GM12878 (cell line): ENCODE measurements around the gene ARAP1. TPM values are rescaled to one million over a fixed set of nuclear protein-coding genes. Genes with fewer than 3 reads are reported as not detected.

Experiments
- CBFB ChIP-seq: IDR thresholded peaks from 2 replicates; pipeline ENCODE4 v1.6.1; 2016; ENCODE audit warnings: antibody characterized with exemption, low read depth
- CREM ChIP-seq: IDR thresholded peaks from 2 replicates; pipeline ENCODE4 v1.6.1; 2014; ENCODE audit warnings: antibody characterized with exemption, low read depth
- EGR1 ChIP-seq, 2 experiments: IDR thresholded peaks; 1 replicate in 1 of 2; 2 replicates in 1 of 2; pipeline ENCODE4 v1.6.1; 2011 to 2012; ENCODE audit warnings: low read depth in 2 of 2, low read length in 2 of 2, borderline replicate concordance in 1 of 2, mild to moderate bottlenecking in 1 of 2, moderate library complexity in 1 of 2
- ETV6 ChIP-seq, 2 experiments: fragments of 450-650 bp in 1 of 2; IDR thresholded peaks in 1 of 2; conservative IDR thresholded peaks in 1 of 2; 2 replicates each; pipeline ENCODE4 v1.6.1; 2014; ENCODE audit warnings: antibody characterized with exemption in 1 of 2, borderline replicate concordance in 1 of 2, low read depth in 1 of 2, mild to moderate bottlenecking in 1 of 2, moderate library complexity in 1 of 2
- GABPA ChIP-seq: IDR thresholded peaks from 2 replicates; pipeline ENCODE4 v1.6.1; 2014; ENCODE audit warnings: antibody characterized with exemption, low read depth, mild to moderate bottlenecking, inconsistent platforms
- GATAD2B ChIP-seq: fragments of 450-650 bp; conservative IDR thresholded peaks from 2 replicates; pipeline ENCODE4 v1.6.1; 2017; ENCODE audit warnings: low read depth, mild to moderate bottlenecking, moderate library complexity
- IKZF1 ChIP-seq: fragments of 450-650 bp; conservative IDR thresholded peaks from 2 replicates; pipeline ENCODE4 v1.6.1; 2017; ENCODE audit warnings: antibody characterized with exemption, mild to moderate bottlenecking
- JUNB ChIP-seq: IDR thresholded peaks from 2 replicates; pipeline ENCODE4 v1.6.1; 2016; ENCODE audit warnings: antibody characterized with exemption, mild to moderate bottlenecking
- MLLT1 ChIP-seq: fragments of 450-650 bp; IDR thresholded peaks from 2 replicates; pipeline ENCODE4 v1.6.1; 2016; ENCODE audit warnings: mild to moderate bottlenecking
- NFYA ChIP-seq: IDR thresholded peaks from 2 replicates; pipeline ENCODE4 v1.6.1; 2011; ENCODE audit warnings: low read depth, mild to moderate bottlenecking, low read length, improper control_type of control experiment, borderline replicate concordance
- PKNOX1 ChIP-seq: fragments of 450-650 bp; IDR thresholded peaks from 2 replicates; pipeline ENCODE4 v1.6.1; 2016; ENCODE audit warnings: mild to moderate bottlenecking
- POU2F2 ChIP-seq: IDR thresholded peaks from 3 replicates; pipeline ENCODE4 v1.6.1; 2011; ENCODE audit warnings: low read depth, mild to moderate bottlenecking, low read length, borderline replicate concordance
- RB1 ChIP-seq: fragments of 450-650 bp; formaldehyde crosslinking; IDR thresholded peaks from 2 replicates; pipeline ENCODE4 v1.6.1; 2017; ENCODE audit warnings: mild to moderate bottlenecking, borderline replicate concordance
- RELA ChIP-seq: fragments of 450-650 bp; IDR thresholded peaks from 2 replicates; pipeline ENCODE4 v1.8.0; 2014; ENCODE audit warnings: borderline replicate concordance; ENCODE audit not compliant: partially characterized antibody
- SMARCA5 ChIP-seq: fragments of 450-650 bp; IDR thresholded peaks from 2 replicates; pipeline ENCODE4 v1.6.1; 2017; ENCODE audit warnings: mild to moderate bottlenecking
- SPI1 ChIP-seq: IDR thresholded peaks from 2 replicates; pipeline ENCODE4 v1.6.1; 2011; ENCODE audit warnings: low read depth, mild to moderate bottlenecking, low read length, moderate library complexity, borderline replicate concordance; ENCODE audit not compliant: insufficient read depth
- TARDBP ChIP-seq: IDR thresholded peaks from 2 replicates; pipeline ENCODE4 v1.6.1; 2016; ENCODE audit warnings: borderline replicate concordance
- ZBTB33 ChIP-seq: fragments of 450-650 bp; IDR thresholded peaks from 2 replicates; pipeline ENCODE4 v1.6.1; 2017; ENCODE audit warnings: mild to moderate bottlenecking
- ZBTB40 ChIP-seq: fragments of 450-650 bp; IDR thresholded peaks from 2 replicates; pipeline ENCODE4 v1.6.1; 2016; ENCODE audit warnings: mild to moderate bottlenecking, moderate library complexity, borderline replicate concordance
- ZNF207 ChIP-seq: fragments of 450-650 bp; IDR thresholded peaks from 2 replicates; pipeline ENCODE4 v1.6.1; 2014; ENCODE audit warnings: antibody characterized with exemption, mild to moderate bottlenecking, borderline replicate concordance
- polyA plus RNA-seq, 11 experiments: library from polyadenylated mRNA; depleted of rRNA in 4 of 11; unstranded in 6 of 11; stranded (reverse) in 5 of 11; fragments of >200 nt; fragmentation: Nextera tagmentation in 4 of 11; fragmentation: Illumina TruSeq in 1 of 11; extraction: Ambion mirVana in 4 of 11; extraction: Trizol in 1 of 11; gene quantifications; 1 replicate in 1 of 11; 2 replicates in 10 of 11; pipeline versions ENCODE4 v1.2.1 to v1.2.3, GENCODE V29; 2011 to 2016; ENCODE audit warnings: inconsistent platforms in 2 of 11, missing spikeins in 2 of 11, low read depth in 1 of 11
- total RNA-seq, 4 experiments: library from RNA; depleted of rRNA in 3 of 4; stranded (reverse); fragments of >200 nt in 3 of 4; fragmentation: Illumina TruSeq in 1 of 4; extraction: Trizol in 1 of 4; gene quantifications; 2 replicates each; pipeline versions ENCODE4 v1.2.1 to v1.2.3, GENCODE V29; 2013 to 2021

The ARAP1 gene
- total and polyA plus RNA-seq, 10 of the 15 experiments (the other 5 are each of a cell fraction or from before 2014, with no cell fraction given), result 0.55 to 102 (median 51.0) TPM

- TF ChIP-seq GATAD2B (no peak), GABPA (no peak), ZBTB33 (no peak), ZNF207 (no peak), PKNOX1 (peak; percentile 89), ZBTB40 (no peak), POU2F2 (no peak), NFYA (no peak), ETV6 (conservative IDR thresholded peaks at IDR 0.05 in 1 of 2, IDR thresholded peaks at IDR 0.05 in 1 of 2; ENCODE audit: borderline replicate concordance in 1 of 2, low read depth in 1 of 2) (0 out of 4 replicates have a peak, but pooled peaks of 1 of the 2 experiments have one; percentile 10), MLLT1 (0 out of 2 replicates have a peak, but pooled peaks have one; percentile 39), SMARCA5 (no peak), CREM (peak; percentile 50; the same call in 1 of the 2 replicates), SPI1 (peak; percentile 88), IKZF1 (peak; percentile 55), CBFB (no peak), JUNB (no peak), RB1 (no peak), TARDBP (no peak), EGR1 (IDR thresholded peaks at IDR 0.05; ENCODE audit: borderline replicate concordance in 1 of 2, low read depth in 2 of 2, low read length in 2 of 2) (0 out of 3 replicates have a peak, but pooled peaks of 1 of the 2 experiments have one; percentile 8), RELA (no peak)
Observed at GRCh38 chr11:72736452-72737069, 15.6 kb downstream of the ARAP1 start (continued).
